Fibroblast of lung (primary cell): Measurements from ENCODE around the gene COL8A1. TPM values are rescaled to one million over a fixed set of nuclear protein-coding genes. Genes with fewer than 3 reads are reported as not detected.
A peak's percentile ranks its signal among the peaks of the same experiment; 100 is the strongest.

Source experiments
- DNase-seq, 2 donors: peaks; one replicate each; pipeline versions ENCODE4 v3.0.0 to v3.0.0-alpha.2; 2010; ENCODE audit warnings: low read depth in 2 of 2
- H2AFZ ChIP-seq: 2 replicates; pipeline ENCODE4 v1.5.1; 2012; ENCODE audit warnings: low read length, control low read depth, inconsistent platforms
- H3K27ac ChIP-seq: 2 replicates; pipeline ENCODE4 v1.5.1; 2011; ENCODE audit warnings: low read length, control low read depth; ENCODE audit not compliant: insufficient read depth
- H3K27me3 ChIP-seq: 2 replicates; pipeline ENCODE4 v1.5.1; 2011; ENCODE audit warnings: mild to moderate bottlenecking, low read length; ENCODE audit not compliant: control insufficient read depth, insufficient read depth
- H3K36me3 ChIP-seq: 2 replicates; pipeline ENCODE4 v1.5.1; 2011; ENCODE audit warnings: low read length; ENCODE audit not compliant: control insufficient read depth, insufficient read depth
- H3K4me1 ChIP-seq: 2 replicates; pipeline ENCODE4 v1.5.1; 2011; ENCODE audit warnings: low read length; ENCODE audit not compliant: control insufficient read depth, insufficient read depth; ENCODE audit errors: extremely low read depth
- H3K4me2 ChIP-seq: 2 replicates; pipeline ENCODE4 v1.5.1; 2011; ENCODE audit warnings: low read length, control low read depth; ENCODE audit not compliant: insufficient read depth; ENCODE audit errors: extremely low read depth
- H3K4me3 ChIP-seq, 4 experiments: fragments of 200-600 bp in 1 of 4; sonication (generic) in 1 of 4; replicated peaks in 1 of 4; 2 replicates each; pipeline ENCODE4 v1.5.1; 2011 to 2016; ENCODE audit warnings: low read length in 4 of 4, low read depth in 3 of 4, mild to moderate bottlenecking in 3 of 4, control low read depth in 2 of 4, inconsistent platforms in 1 of 4, mixed read lengths in 1 of 4; ENCODE audit not compliant: insufficient read depth in 1 of 4; ENCODE audit errors: control extremely low read depth in 1 of 4
- H3K79me2 ChIP-seq: 2 replicates; pipeline ENCODE4 v1.5.1; 2012; ENCODE audit warnings: mild to moderate bottlenecking, low read length, inconsistent platforms; ENCODE audit not compliant: control insufficient read depth, insufficient read depth
- H3K9ac ChIP-seq: 2 replicates; pipeline ENCODE4 v1.5.1; 2011; ENCODE audit warnings: mild to moderate bottlenecking, low read length, control low read depth; ENCODE audit not compliant: insufficient read depth
- H3K9me3 ChIP-seq: 2 replicates; pipeline ENCODE4 v1.5.1; 2012; ENCODE audit warnings: low read depth, low read length; ENCODE audit not compliant: control insufficient read depth, insufficient read depth
- H4K20me1 ChIP-seq: 2 replicates; pipeline ENCODE4 v1.5.1; 2011; ENCODE audit warnings: low read length; ENCODE audit not compliant: control insufficient read depth, insufficient read depth; ENCODE audit errors: extremely low read depth
- EZH2 ChIP-seq: IDR thresholded peaks from 2 replicates; pipeline ENCODE4 v1.5.1; 2012; ENCODE audit warnings: low read length, control low read depth, mild to moderate bottlenecking; ENCODE audit errors: missing control alignments
- polyA plus RNA-seq, 2 donors: library from polyadenylated mRNA; depleted of rRNA in 1 of 2; stranded (reverse) in 1 of 2; unstranded in 1 of 2; fragments of >200 nt; gene quantifications; 2 replicates each; pipeline ENCODE4 v1.2.1, GENCODE V29; 2011 to 2012; ENCODE audit warnings: missing spikeins in 1 of 2
- total RNA-seq: library from RNA; depleted of rRNA; stranded (reverse); fragments of >200 nt; gene quantifications from 2 replicates; pipeline ENCODE4 v1.2.1, GENCODE V29; 2014
- TF ChIP-seq, protein P1 (sequence below), 2 donors: IDR thresholded peaks in 1 of 2; conservative IDR thresholded peaks in 1 of 2; 1 replicate in 1 of 2; 2 replicates in 1 of 2; pipeline ENCODE4 v1.5.1; 2011 to 2012; ENCODE audit warnings: low read length in 2 of 2, control low read depth in 1 of 2, inconsistent platforms in 1 of 2, low read depth in 1 of 2, mild to moderate bottlenecking in 1 of 2

The COL8A1 gene
- total and polyA plus RNA-seq, 2 donors (not counting 1 experiment from before 2014, with no cell fraction given) = 85.4 to 215 TPM

DNA sequence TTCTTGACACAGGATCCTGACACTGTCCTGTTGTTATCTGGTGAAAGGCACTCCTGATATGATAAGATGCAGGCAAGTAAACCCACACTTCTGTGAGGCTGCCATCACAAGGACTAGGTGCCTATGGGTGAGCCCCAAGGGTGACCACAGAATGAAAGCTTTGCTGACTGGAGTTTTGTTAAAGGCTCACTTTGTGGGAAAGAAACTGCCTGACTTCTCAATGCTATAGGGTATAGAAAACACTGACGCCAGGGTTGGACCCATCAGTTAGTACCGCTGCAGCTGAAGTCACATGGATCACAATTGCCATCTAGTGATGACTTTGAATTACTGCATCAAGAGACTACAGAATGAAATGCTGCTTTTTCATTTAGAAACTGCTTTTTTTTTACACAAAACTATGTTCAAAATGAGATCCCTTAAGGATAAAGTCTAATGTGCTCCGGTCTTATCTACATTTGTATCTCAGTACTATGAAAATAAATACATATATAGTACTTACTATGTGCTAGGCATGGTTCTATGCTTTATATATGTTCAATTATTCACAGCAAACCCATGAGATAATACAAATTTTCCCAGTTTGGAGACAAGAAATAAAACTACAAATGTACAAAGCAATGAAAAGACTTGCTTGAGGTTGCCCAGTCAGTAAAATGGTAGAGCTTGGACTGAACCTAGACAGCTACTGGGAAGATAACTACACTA, 115.0 kb downstream of the COL8A1 start:
- Histone ChIP-seq H3K9me3 (no peaks in the 10 kb centered on the region), H3K27me3 (no peaks in the 10 kb centered on the region), H3K4me1 (peaks cover 9% of the 10 kb centered on the region), H3K79me2 (no peaks in the 10 kb centered on the region), H3K9ac (no peak overlapping the region), H4K20me1 (no peaks in the 10 kb centered on the region), H3K36me3 (no peaks in the 10 kb centered on the region), H3K4me2 (peak overlapping the region; percentile 1), H3K4me3 (no peak overlapping the region), H2AFZ (no peak overlapping the region), H3K27ac (peak overlapping the region; percentile 27)
- TF ChIP-seq, protein P1, sequence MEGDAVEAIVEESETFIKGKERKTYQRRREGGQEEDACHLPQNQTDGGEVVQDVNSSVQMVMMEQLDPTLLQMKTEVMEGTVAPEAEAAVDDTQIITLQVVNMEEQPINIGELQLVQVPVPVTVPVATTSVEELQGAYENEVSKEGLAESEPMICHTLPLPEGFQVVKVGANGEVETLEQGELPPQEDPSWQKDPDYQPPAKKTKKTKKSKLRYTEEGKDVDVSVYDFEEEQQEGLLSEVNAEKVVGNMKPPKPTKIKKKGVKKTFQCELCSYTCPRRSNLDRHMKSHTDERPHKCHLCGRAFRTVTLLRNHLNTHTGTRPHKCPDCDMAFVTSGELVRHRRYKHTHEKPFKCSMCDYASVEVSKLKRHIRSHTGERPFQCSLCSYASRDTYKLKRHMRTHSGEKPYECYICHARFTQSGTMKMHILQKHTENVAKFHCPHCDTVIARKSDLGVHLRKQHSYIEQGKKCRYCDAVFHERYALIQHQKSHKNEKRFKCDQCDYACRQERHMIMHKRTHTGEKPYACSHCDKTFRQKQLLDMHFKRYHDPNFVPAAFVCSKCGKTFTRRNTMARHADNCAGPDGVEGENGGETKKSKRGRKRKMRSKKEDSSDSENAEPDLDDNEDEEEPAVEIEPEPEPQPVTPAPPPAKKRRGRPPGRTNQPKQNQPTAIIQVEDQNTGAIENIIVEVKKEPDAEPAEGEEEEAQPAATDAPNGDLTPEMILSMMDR (conservative IDR thresholded peaks at IDR 0.05 in 1 of 2, IDR thresholded peaks at IDR 0.05 in 1 of 2; ENCODE audit: low read depth in 1 of 2, low read length in 2 of 2) = peak; percentile 67 to 80
- TF ChIP-seq EZH2 = no peak
- DNase-seq = peak; percentile 81 to 91

DNA sequence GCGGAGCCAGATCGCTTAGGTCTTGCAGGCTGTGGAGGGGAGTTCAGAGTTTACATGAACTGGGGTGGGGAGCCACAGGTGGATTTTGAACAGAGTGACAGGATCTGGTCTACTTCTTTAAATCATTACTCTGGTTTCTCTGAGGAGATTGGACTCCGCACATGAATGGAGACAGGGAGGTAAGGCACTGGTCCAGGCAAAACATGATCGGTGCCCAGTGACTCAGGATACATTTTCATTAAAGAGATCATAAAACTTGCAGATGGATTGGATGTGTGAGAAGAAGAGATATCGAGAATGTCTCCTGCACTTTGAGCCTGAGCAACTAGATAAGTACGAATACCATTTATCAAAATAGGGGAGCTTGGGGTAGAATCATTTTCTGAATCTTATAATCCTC, 117.4 kb downstream of the COL8A1 start:
- Histone ChIP-seq H3K4me1 (peaks cover 9% of the 10 kb centered on the region), H3K27ac (no peak overlapping the region), H3K27me3 (no peaks in the 10 kb centered on the region), H3K4me3 (no peak overlapping the region), H3K9me3 (no peaks in the 10 kb centered on the region), H3K4me2 (no peak overlapping the region), H2AFZ (no peak overlapping the region), H3K9ac (no peak overlapping the region), H4K20me1 (no peaks in the 10 kb centered on the region), H3K79me2 (no peaks in the 10 kb centered on the region), H3K36me3 (no peaks in the 10 kb centered on the region)
- DNase-seq = peak in 1 of 2 donors; percentile 51
- no peak for TF ChIP-seq EZH2
- TF ChIP-seq, protein P1 (conservative IDR thresholded peaks at IDR 0.05 in 1 of 2, IDR thresholded peaks at IDR 0.05 in 1 of 2; ENCODE audit: low read depth in 1 of 2, low read length in 2 of 2) = no peak

DNA sequence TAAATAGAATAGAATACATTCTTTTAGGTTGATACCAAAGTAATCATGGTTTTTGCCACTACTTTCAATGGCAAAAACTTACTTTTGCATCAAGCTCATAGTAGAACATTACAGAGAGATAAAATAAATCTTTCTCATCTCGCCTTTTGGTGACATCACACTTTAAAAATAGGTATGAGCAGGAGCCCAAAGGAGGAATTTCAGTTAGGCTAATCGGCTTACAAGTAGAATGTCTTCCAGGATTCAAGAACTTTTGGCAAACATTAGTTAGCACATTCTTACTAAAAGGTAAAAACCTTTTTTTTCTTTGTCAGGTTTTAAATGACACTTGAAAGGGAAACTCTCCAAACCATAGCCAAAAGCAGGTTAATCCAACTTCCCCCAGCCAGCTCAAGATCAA, 119.6 kb downstream of the COL8A1 start:
- no peaks in the 10 kb centered on the region for H3K9me3 ChIP-seq
- no peaks in the 10 kb centered on the region for H4K20me1 ChIP-seq
- DNase-seq = peak in 1 of 2 donors; percentile 52
- no peaks in the 10 kb centered on the region for H3K79me2 ChIP-seq
- no peak overlapping the region for H2AFZ ChIP-seq
- no peak overlapping the region for H3K9ac ChIP-seq
- TF ChIP-seq EZH2 = no peak
- TF ChIP-seq, protein P1 (conservative IDR thresholded peaks at IDR 0.05 in 1 of 2, IDR thresholded peaks at IDR 0.05 in 1 of 2; ENCODE audit: low read depth in 1 of 2, low read length in 2 of 2) = no peak
- H3K27ac ChIP-seq = no peak overlapping the region
- no peaks in the 10 kb centered on the region for H3K27me3 ChIP-seq
- H3K36me3 ChIP-seq = peaks cover 3% of the 10 kb centered on the region
- H3K4me3 ChIP-seq = no peak overlapping the region
- no peak overlapping the region for H3K4me2 ChIP-seq
- peaks cover 3% of the 10 kb centered on the region for H3K4me1 ChIP-seq
